Esophagus muscularis mucosa (tissue), 4 donors: Measurements from ENCODE around the gene DACH1. TPM values are rescaled to one million over a fixed set of nuclear protein-coding genes. Genes with fewer than 3 reads are reported as not detected.

Experiments used
- DNase-seq: peaks from one replicate; pipeline ENCODE4 v3.0.0-alpha.2; 2017; ENCODE audit errors: extremely low spot score
- H3K27ac ChIP-seq, 4 donors: fragments of 200-600 bp; sonication (generic); replicated peaks in 1 of 4; 1 replicate in 3 of 4; 2 replicates in 1 of 4; pipeline ENCODE4 v1.5.1; 2016 to 2019; ENCODE audit warnings: mild to moderate bottlenecking in 1 of 4
- H3K27me3 ChIP-seq, 4 donors: fragments of 200-600 bp; sonication (generic); one replicate each; pipeline versions ENCODE4 v1.5.1 to v1.6.0; 2016 to 2019
- H3K36me3 ChIP-seq, 4 donors: fragments of 200-600 bp; sonication (generic); one replicate each; pipeline ENCODE4 v1.5.1; 2016 to 2019
- H3K4me1 ChIP-seq, 4 donors: fragments of 200-600 bp; sonication (generic); one replicate each; pipeline ENCODE4 v1.5.1; 2016 to 2019
- H3K4me3 ChIP-seq, 4 donors: fragments of 200-600 bp; sonication (generic); 1 replicate in 2 of 4; 2 replicates in 2 of 4; pipeline ENCODE4 v1.5.1; 2016 to 2019; ENCODE audit warnings: mild to moderate bottlenecking in 4 of 4, moderate library complexity in 1 of 4
- H3K9me3 ChIP-seq, 4 donors: fragments of 200-600 bp; sonication (generic); 1 replicate in 3 of 4; 2 replicates in 1 of 4; pipeline ENCODE4 v1.5.1; 2016 to 2019
- EP300 ChIP-seq: sonication (generic); formaldehyde crosslinking; IDR thresholded peaks from one replicate; pipeline ENCODE4 v1.6.1; 2017; ENCODE audit warnings: antibody characterized with exemption
- POLR2A ChIP-seq: fragments of 450-650 bp; IDR thresholded peaks from one replicate; pipeline ENCODE4 v1.6.1; 2017; ENCODE audit warnings: antibody characterized with exemption, moderate library complexity, mild to moderate bottlenecking, low read depth
- POLR2AphosphoS5 ChIP-seq, 2 donors: sonication (generic); formaldehyde crosslinking; IDR thresholded peaks; one replicate each; pipeline ENCODE4 v1.6.1; 2017; ENCODE audit warnings: antibody characterized with exemption in 2 of 2
- WGBS: methylation state at CpG from one replicate; pipeline ENCODE4 v1.1.5; 2018; 5-methylcytosine and 5-hydroxymethylcytosine counted together
- intact Hi-C: fragments of 100-400 bp; cut with DNase I; formaldehyde crosslinking; loops from one replicate; pipeline ENCODE4 v1.15.1; 2023
- total RNA-seq, 4 donors: library from RNA; depleted of rRNA; stranded (reverse); fragments of >200 nt; gene quantifications; one replicate each; pipeline versions ENCODE4 v1.1.0 to v1.2.1, GENCODE V29; 2016
- TF ChIP-seq, protein P1 (sequence below), 3 experiments: fragments of 200-600 bp in 2 of 3; fragments of 450-650 bp in 1 of 3; sonication (generic) in 2 of 3; IDR thresholded peaks; one replicate each; pipeline ENCODE4 v1.5.1; 2017 to 2019; ENCODE audit warnings: antibody characterized with exemption in 3 of 3, mild to moderate bottlenecking in 2 of 3, moderate library complexity in 1 of 3

The DACH1 gene
- total RNA-seq, 4 donors from 2014 or later = 1.2 to 2.0 (median 1.5) TPM

DNA sequence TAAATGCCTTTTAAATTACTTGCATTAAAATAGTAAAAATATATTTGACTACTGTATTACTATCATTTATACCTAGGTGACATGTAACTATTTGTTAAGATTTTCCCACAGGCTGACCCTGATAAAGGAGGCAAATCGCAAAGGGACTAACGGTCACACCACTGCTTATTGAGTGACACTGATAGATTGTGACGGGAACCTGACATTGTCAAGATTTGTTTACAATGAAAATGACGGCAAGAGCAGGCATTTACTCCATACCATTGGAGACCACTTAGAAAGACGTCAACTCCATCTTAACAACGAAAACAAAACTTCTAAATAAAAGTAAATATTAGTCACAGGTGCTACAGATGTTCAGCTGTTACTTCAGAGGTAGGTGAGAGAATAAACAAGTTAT lies 289.0 kb downstream of the DACH1 start:
- DNase-seq = no peak
- intact Hi-C loops = no loop called here
- TF ChIP-seq POLR2AphosphoS5 (IDR thresholded peaks at IDR 0.05) (no peak), EP300 (no peak)
- no peaks in the 10 kb centered on the region for H3K9me3 ChIP-seq
- H3K27me3 ChIP-seq = no peaks in the 10 kb centered on the region
- H3K4me3 ChIP-seq = no peak overlapping the region
- H3K36me3 ChIP-seq = no peaks in the 10 kb centered on the region
- 64% methylated on average over 6 of the region's 6 CpGs for WGBS
- H3K27ac ChIP-seq = no peak overlapping the region
- no peaks in the 10 kb centered on the region for H3K4me1 ChIP-seq

DNA sequence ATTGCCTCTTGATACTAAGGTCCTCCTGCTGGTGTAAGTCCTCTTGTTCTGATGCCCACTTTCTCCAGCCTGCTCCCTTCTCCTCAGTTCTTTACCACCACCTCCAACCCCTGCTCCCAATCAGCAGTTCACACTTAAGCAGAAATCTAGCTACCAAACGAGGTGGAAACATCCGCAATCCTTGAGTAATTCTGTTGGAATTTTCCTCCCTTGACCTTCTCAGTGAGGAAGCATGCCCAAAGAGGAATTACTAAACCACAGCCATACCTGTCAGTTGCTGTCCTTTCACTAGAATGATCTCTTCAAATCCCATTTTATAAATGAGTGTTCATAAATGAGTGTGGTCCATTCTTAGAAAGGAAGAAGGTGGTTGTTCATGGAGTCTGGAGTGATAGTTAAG lies 289.9 kb downstream of the DACH1 start:
- no peaks in the 10 kb centered on the region for H3K4me1 ChIP-seq
- H3K9me3 ChIP-seq = no peaks in the 10 kb centered on the region
- no peak overlapping the region for H3K27ac ChIP-seq
- no peaks in the 10 kb centered on the region for H3K36me3 ChIP-seq
- H3K4me3 ChIP-seq = no peak overlapping the region
- TF ChIP-seq, protein P1, sequence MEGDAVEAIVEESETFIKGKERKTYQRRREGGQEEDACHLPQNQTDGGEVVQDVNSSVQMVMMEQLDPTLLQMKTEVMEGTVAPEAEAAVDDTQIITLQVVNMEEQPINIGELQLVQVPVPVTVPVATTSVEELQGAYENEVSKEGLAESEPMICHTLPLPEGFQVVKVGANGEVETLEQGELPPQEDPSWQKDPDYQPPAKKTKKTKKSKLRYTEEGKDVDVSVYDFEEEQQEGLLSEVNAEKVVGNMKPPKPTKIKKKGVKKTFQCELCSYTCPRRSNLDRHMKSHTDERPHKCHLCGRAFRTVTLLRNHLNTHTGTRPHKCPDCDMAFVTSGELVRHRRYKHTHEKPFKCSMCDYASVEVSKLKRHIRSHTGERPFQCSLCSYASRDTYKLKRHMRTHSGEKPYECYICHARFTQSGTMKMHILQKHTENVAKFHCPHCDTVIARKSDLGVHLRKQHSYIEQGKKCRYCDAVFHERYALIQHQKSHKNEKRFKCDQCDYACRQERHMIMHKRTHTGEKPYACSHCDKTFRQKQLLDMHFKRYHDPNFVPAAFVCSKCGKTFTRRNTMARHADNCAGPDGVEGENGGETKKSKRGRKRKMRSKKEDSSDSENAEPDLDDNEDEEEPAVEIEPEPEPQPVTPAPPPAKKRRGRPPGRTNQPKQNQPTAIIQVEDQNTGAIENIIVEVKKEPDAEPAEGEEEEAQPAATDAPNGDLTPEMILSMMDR (IDR thresholded peaks at IDR 0.05) = no peak
- TF ChIP-seq POLR2AphosphoS5 (IDR thresholded peaks at IDR 0.05) (no peak), EP300 (no peak), POLR2A (no peak)
- H3K27me3 ChIP-seq = no peaks in the 10 kb centered on the region
- intact Hi-C loops = no loop called here
- no peak for DNase-seq
- WGBS = 84% methylated on average over 2 of the region's 2 CpGs

- H3K4me3 ChIP-seq = no peak overlapping the region
- 68% methylated on average over 1 of the region's 1 CpG for WGBS
Measured at GRCh38 chr13:71576571-71576970, 290.4 kb downstream of the DACH1 start.

DNA sequence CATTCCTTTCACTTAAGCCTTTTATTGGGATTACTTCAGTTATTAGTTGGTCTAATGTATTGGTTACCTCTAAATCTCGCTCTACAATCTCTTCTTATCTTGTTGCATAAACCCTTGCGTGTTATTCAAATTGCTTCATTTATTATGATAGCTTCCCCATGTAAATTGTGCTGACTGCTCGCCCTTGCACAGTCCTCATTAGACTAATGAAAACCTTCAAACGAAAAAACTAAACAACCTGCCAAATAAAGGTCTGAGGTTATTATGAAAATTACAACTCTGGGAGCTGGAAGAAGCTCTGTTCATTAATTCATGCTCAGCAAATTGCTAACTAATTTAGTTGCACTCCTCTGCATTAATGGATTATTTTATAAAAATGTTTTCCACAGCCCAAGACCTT lies 320.1 kb downstream of the DACH1 start:
- WGBS = 82% methylated on average over 4 of the region's 4 CpGs
- TF ChIP-seq EP300 (no peak), POLR2AphosphoS5 (IDR thresholded peaks at IDR 0.05) (no peak), POLR2A (no peak)
- TF ChIP-seq, protein P1 (IDR thresholded peaks at IDR 0.05) = no peak

More at GRCh38 chr13:71576571-71576970, 290.4 kb downstream of the DACH1 start:
- Histone ChIP-seq H3K4me1 (no peaks in the 10 kb centered on the region), H3K27ac (no peak overlapping the region), H3K36me3 (no peaks in the 10 kb centered on the region), H3K9me3 (no peaks in the 10 kb centered on the region), H3K27me3 (no peaks in the 10 kb centered on the region)
- intact Hi-C loops = no loop called here
- DNase-seq = no peak
- no peak for TF ChIP-seq EP300
- no peak for TF ChIP-seq POLR2AphosphoS5 (IDR thresholded peaks at IDR 0.05)
- no peak for TF ChIP-seq POLR2A
- TF ChIP-seq, protein P1 (IDR thresholded peaks at IDR 0.05) = no peak

DNA sequence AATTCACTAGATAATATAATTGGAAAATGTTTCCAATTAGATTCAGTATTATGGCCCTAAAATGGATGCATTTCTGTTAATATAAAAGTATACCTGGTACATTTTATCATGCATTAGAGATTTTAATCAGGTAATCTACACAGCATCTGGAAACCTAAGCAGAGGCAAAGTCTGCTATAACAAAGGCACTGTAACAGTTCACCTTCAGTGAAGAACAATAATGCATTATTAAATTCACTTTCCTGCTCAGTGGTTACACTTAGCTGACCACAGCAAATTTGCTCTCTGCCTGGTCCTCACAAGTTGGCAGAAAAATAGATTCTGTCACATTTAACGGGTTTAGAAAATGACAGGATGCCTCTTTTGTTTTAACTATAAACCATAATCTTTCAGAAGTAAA lies 326.9 kb downstream of the DACH1 start:
- Histone ChIP-seq H3K27ac (no peak overlapping the region), H3K4me3 (no peak overlapping the region), H3K27me3 (no peaks in the 10 kb centered on the region), H3K9me3 (no peaks in the 10 kb centered on the region), H3K4me1 (no peaks in the 10 kb centered on the region), H3K36me3 (no peaks in the 10 kb centered on the region)
- no peak for TF ChIP-seq EP300
- no peak for TF ChIP-seq POLR2A
- TF ChIP-seq, protein P1 (IDR thresholded peaks at IDR 0.05) = no peak
- no peak for TF ChIP-seq POLR2AphosphoS5 (IDR thresholded peaks at IDR 0.05)
- WGBS = 75% methylated on average over 1 of the region's 1 CpG
- DNase-seq = no peak
- intact Hi-C loops = no loop called here

More for the DNA sequence above, 320.1 kb downstream of the DACH1 start:
- Histone ChIP-seq H3K4me1 (no peaks in the 10 kb centered on the region), H3K9me3 (no peaks in the 10 kb centered on the region), H3K36me3 (no peaks in the 10 kb centered on the region), H3K27me3 (no peaks in the 10 kb centered on the region), H3K27ac (no peak overlapping the region), H3K4me3 (no peak overlapping the region)
- intact Hi-C loops = no loop called here
- no peak for DNase-seq
